ENCODE measurements around the gene KIAA1755. TPM values are rescaled to one million over a fixed set of nuclear protein-coding genes. Genes with fewer than 3 reads are reported as not detected.

Gene KIAA1755
- polyA plus RNA-seq, 1 donor from 2014 or later = not detected

- Histone ChIP-seq H3K9me2 (ENCODE audit: insufficient read depth, low read length) (no peaks in the 10 kb centered on the region), H3K4me2 (ENCODE audit: low read length) (no peak overlapping the region), H3K79me2 (replicated peaks; ENCODE audit: insufficient read depth, low read length) (no peaks in the 10 kb centered on the region), H3K4me3 (ENCODE audit: low read length) (no peak overlapping the region), H3K9ac (ENCODE audit: low read length) (no peak overlapping the region), H3K9me3 (ENCODE audit: low read length) (no peaks in the 10 kb centered on the region), H4K20me1 (ENCODE audit: insufficient read depth) (no peaks in the 10 kb centered on the region), H2AFZ (ENCODE audit: low read depth, low read length) (no peak overlapping the region), H3F3A (ENCODE audit: insufficient read depth, low read length, poor library complexity, severe bottlenecking) (no peaks in the 10 kb centered on the region), H3K27ac (ENCODE audit: low read length) (no peak overlapping the region), H3K27me3 (ENCODE audit: insufficient read depth, low read depth, low read length) (no peaks in the 10 kb centered on the region), H3K36me3 (ENCODE audit: insufficient read depth, low read length) (no peaks in the 10 kb centered on the region)
- TF ChIP-seq MXI1 (conservative IDR thresholded peaks at IDR 0.05; ENCODE audit: poor library complexity, severe bottlenecking) (no peak), EP300 (conservative IDR thresholded peaks at IDR 0.05; ENCODE audit: poor library complexity, severe bottlenecking) (no peak), SMC3 (conservative IDR thresholded peaks at IDR 0.05; ENCODE audit: poor library complexity) (no peak), POLR2AphosphoS5 (IDR thresholded peaks at IDR 0.05) (no peak), EZH2 (IDR thresholded peaks at IDR 0.05; ENCODE audit: borderline replicate concordance, insufficient read depth, low read length, poor library complexity, severe bottlenecking) (no peak), TAF1 (IDR thresholded peaks at IDR 0.05; ENCODE audit: low read depth) (no peak), RAD21 (conservative IDR thresholded peaks at IDR 0.05) (no peak), CTCF (IDR thresholded peaks at IDR 0.05; ENCODE audit: poor library complexity, severe bottlenecking) (no peak)
- TF ChIP-seq, protein P1, sequence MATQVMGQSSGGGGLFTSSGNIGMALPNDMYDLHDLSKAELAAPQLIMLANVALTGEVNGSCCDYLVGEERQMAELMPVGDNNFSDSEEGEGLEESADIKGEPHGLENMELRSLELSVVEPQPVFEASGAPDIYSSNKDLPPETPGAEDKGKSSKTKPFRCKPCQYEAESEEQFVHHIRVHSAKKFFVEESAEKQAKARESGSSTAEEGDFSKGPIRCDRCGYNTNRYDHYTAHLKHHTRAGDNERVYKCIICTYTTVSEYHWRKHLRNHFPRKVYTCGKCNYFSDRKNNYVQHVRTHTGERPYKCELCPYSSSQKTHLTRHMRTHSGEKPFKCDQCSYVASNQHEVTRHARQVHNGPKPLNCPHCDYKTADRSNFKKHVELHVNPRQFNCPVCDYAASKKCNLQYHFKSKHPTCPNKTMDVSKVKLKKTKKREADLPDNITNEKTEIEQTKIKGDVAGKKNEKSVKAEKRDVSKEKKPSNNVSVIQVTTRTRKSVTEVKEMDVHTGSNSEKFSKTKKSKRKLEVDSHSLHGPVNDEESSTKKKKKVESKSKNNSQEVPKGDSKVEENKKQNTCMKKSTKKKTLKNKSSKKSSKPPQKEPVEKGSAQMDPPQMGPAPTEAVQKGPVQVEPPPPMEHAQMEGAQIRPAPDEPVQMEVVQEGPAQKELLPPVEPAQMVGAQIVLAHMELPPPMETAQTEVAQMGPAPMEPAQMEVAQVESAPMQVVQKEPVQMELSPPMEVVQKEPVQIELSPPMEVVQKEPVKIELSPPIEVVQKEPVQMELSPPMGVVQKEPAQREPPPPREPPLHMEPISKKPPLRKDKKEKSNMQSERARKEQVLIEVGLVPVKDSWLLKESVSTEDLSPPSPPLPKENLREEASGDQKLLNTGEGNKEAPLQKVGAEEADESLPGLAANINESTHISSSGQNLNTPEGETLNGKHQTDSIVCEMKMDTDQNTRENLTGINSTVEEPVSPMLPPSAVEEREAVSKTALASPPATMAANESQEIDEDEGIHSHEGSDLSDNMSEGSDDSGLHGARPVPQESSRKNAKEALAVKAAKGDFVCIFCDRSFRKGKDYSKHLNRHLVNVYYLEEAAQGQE (IDR thresholded peaks at IDR 0.05; ENCODE audit: borderline replicate concordance) = no peak
Observed at GRCh38 chr20:38267296-38267695, 6.8 kb upstream of the KIAA1755 start.

GRCh38 chr20:38266426-38266825, 5.9 kb upstream of the KIAA1755 start:
- Histone ChIP-seq H3K9me3 (ENCODE audit: low read length) (no peaks in the 10 kb centered on the region), H3K36me3 (ENCODE audit: insufficient read depth, low read length) (no peaks in the 10 kb centered on the region), H3F3A (ENCODE audit: insufficient read depth, low read length, poor library complexity, severe bottlenecking) (no peaks in the 10 kb centered on the region), H4K20me1 (ENCODE audit: insufficient read depth) (no peaks in the 10 kb centered on the region), H3K4me3 (ENCODE audit: low read length) (no peak overlapping the region), H2AFZ (ENCODE audit: low read depth, low read length) (no peak overlapping the region), H3K4me2 (ENCODE audit: low read length) (no peak overlapping the region), H3K79me2 (replicated peaks; ENCODE audit: insufficient read depth, low read length) (no peaks in the 10 kb centered on the region), H3K9me2 (ENCODE audit: insufficient read depth, low read length) (no peaks in the 10 kb centered on the region), H3K27me3 (ENCODE audit: insufficient read depth, low read depth, low read length) (no peaks in the 10 kb centered on the region), H3K27ac (ENCODE audit: low read length) (no peak overlapping the region), H3K9ac (ENCODE audit: low read length) (no peak overlapping the region)
- TF ChIP-seq POLR2AphosphoS5 (IDR thresholded peaks at IDR 0.05) = no peak
- no peak for TF ChIP-seq MXI1 (conservative IDR thresholded peaks at IDR 0.05; ENCODE audit: poor library complexity, severe bottlenecking)
- TF ChIP-seq SMC3 (conservative IDR thresholded peaks at IDR 0.05; ENCODE audit: poor library complexity) = no peak
- TF ChIP-seq, protein P1 (IDR thresholded peaks at IDR 0.05; ENCODE audit: borderline replicate concordance) = no peak
- no peak for TF ChIP-seq RAD21 (conservative IDR thresholded peaks at IDR 0.05)
- TF ChIP-seq CTCF (IDR thresholded peaks at IDR 0.05; ENCODE audit: poor library complexity, severe bottlenecking) = no peak
- no peak for TF ChIP-seq TAF1 (IDR thresholded peaks at IDR 0.05; ENCODE audit: low read depth)
- TF ChIP-seq EP300 (conservative IDR thresholded peaks at IDR 0.05; ENCODE audit: poor library complexity, severe bottlenecking) = no peak
- no peak for TF ChIP-seq EZH2 (IDR thresholded peaks at IDR 0.05; ENCODE audit: borderline replicate concordance, insufficient read depth, low read length, poor library complexity, severe bottlenecking)

Measured in neural cell (in vitro differentiated cells).